ENCODE measurements around the gene MSL1. TPM values are rescaled to one million over a fixed set of nuclear protein-coding genes. Genes with fewer than 3 reads are reported as not detected.

The MSL1 gene
- total and polyA plus RNA-seq, 2 of the 13 experiments (the other 11 are each of a cell fraction or from before 2014, with no cell fraction given) = 63.8 to 88.5 TPM

DNA sequence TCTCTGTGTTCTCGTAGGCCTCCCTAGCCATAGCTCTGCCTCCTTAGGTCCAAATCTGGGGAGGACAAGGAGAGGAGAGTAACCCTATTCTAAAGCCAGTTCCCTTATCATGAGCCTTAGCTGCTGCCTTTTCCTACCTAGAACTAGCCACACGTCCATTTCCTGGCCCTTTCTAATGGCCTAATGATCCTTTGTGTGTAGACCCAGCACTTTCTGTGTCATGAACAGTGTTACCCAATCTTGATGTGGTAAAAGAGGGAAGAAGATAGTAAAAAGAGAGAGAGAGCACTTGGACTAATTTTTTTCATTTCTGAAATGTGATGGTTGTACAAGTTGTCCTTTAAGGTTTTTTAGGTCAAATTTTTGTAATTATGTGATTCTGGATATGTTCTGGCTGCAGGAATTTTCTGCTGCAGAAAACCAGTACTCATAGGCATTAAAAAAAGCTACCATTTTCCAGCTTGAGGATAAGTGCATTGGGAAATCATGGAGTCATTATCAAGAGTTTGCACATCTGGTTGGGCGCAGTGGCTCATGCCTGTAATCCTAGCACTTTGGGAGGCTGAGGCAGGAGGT, 36.8 kb downstream of the MSL1 start (continued):
- TF ChIP-seq ZNF530 (CRISPR knock-in tag; IDR thresholded peaks at IDR 0.05; ENCODE audit: low read depth) (no peak), EZH2 (conservative IDR thresholded peaks at IDR 0.05; ENCODE audit: low read depth, low read length) (no peak), SPEN (CRISPR knock-in tag; IDR thresholded peaks at IDR 0.05; ENCODE audit: low read depth) (no peak)

DNA sequence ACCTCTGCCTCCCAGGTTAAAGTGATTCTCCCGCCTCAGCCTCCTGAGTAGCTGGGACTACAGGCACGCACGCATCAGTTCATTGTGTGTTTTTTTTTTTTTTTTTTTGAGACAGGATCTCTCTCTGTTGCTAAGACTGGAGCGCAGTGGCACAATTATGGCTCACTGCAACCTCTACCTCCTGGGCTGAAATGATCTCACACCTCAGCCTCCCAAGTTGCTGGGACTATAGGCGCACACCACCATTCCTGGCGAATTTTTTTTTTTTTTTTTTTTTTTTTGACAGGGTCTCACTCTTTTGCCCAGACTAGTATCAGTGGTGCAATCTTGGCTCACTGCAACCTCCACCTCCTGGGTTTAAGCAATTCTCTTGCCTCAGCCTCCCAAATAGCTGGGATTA, 37.7 kb downstream of the MSL1 start:
- no peak overlapping the region for H3K4me2 ChIP-seq (ENCODE audit: low read depth, low read length)
- peaks cover 40 to 56% of the 10 kb centered on the region in 2 experiments for H3K36me3 ChIP-seq (replicated peaks in 1 of 2; ENCODE audit: control insufficient read depth in 1 of 2, insufficient read depth in 2 of 2, low read length in 2 of 2)
- H4K20me1 ChIP-seq (ENCODE audit: insufficient read depth, low read length) = no peaks in the 10 kb centered on the region
- no peaks in the 10 kb centered on the region for H3K27me3 ChIP-seq (ENCODE audit: control insufficient read depth in 1 of 2, insufficient read depth in 2 of 2, low read length in 2 of 2)
- WGBS (ENCODE audit: low lambda C conversion rate) = 97% methylated on average over 6 of the region's 6 CpGs
- H3K79me2 ChIP-seq (ENCODE audit: insufficient read depth, low read length) = peaks cover 36% of the 10 kb centered on the region
- no peak overlapping the region for H3K4me3 ChIP-seq (replicated peaks in 1 of 3; ENCODE audit: insufficient read depth in 1 of 3, low read depth in 2 of 3, low read length in 3 of 3)
- ATAC-seq (no peak), FAIRE-seq (no peak), DNase-seq (ENCODE audit: low spot score) (no peak)
- ChIA-PET CTCF (ENCODE audit: low intra/inter-chr PET ratio, low total read pairs) (no interaction called here), POLR2A (no interaction called here)
- H3K9me3 ChIP-seq (ENCODE audit: low read length) = no peaks in the 10 kb centered on the region
- BruUV-seq (replicated peaks) = no TSS peak
- TF ChIP-seq, protein P1, sequence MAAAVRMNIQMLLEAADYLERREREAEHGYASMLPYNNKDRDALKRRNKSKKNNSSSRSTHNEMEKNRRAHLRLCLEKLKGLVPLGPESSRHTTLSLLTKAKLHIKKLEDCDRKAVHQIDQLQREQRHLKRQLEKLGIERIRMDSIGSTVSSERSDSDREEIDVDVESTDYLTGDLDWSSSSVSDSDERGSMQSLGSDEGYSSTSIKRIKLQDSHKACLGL (CRISPR knock-in tag; IDR thresholded peaks at IDR 0.05) = no peak
- TF ChIP-seq ZNF143 (CRISPR knock-in tag; IDR thresholded peaks at IDR 0.05) (no peak), GABPA (IDR thresholded peaks at IDR 0.05; ENCODE audit: low read depth, low read length) (no peak), GABPA (CRISPR knock-in tag; IDR thresholded peaks at IDR 0.05; ENCODE audit: low read depth) (no peak), MEF2D (CRISPR knock-in tag; IDR thresholded peaks at IDR 0.05) (no peak), REPIN1 (CRISPR knock-in tag; IDR thresholded peaks at IDR 0.05; ENCODE audit: borderline replicate concordance, low read depth) (no peak), SRSF9 (IDR thresholded peaks at IDR 0.05; ENCODE audit: borderline replicate concordance, insufficient read depth, low read depth, low read length, poor library complexity, severe bottlenecking) (no peak), ZNF549 (CRISPR knock-in tag; IDR thresholded peaks at IDR 0.05) (no peak), ATAD3A (CRISPR knock-in tag; IDR thresholded peaks at IDR 0.05) (no peak), ZNF296 (CRISPR knock-in tag; conservative IDR thresholded peaks at IDR 0.05) (no peak), TOPORS (CRISPR knock-in tag; IDR thresholded peaks at IDR 0.05) (no peak), TBX2 (CRISPR knock-in tag; IDR thresholded peaks at IDR 0.05; ENCODE audit: borderline replicate concordance) (no peak), ZNF674 (CRISPR knock-in tag; IDR thresholded peaks at IDR 0.05; ENCODE audit: low read depth) (no peak)
- TF ChIP-seq, protein P2, sequence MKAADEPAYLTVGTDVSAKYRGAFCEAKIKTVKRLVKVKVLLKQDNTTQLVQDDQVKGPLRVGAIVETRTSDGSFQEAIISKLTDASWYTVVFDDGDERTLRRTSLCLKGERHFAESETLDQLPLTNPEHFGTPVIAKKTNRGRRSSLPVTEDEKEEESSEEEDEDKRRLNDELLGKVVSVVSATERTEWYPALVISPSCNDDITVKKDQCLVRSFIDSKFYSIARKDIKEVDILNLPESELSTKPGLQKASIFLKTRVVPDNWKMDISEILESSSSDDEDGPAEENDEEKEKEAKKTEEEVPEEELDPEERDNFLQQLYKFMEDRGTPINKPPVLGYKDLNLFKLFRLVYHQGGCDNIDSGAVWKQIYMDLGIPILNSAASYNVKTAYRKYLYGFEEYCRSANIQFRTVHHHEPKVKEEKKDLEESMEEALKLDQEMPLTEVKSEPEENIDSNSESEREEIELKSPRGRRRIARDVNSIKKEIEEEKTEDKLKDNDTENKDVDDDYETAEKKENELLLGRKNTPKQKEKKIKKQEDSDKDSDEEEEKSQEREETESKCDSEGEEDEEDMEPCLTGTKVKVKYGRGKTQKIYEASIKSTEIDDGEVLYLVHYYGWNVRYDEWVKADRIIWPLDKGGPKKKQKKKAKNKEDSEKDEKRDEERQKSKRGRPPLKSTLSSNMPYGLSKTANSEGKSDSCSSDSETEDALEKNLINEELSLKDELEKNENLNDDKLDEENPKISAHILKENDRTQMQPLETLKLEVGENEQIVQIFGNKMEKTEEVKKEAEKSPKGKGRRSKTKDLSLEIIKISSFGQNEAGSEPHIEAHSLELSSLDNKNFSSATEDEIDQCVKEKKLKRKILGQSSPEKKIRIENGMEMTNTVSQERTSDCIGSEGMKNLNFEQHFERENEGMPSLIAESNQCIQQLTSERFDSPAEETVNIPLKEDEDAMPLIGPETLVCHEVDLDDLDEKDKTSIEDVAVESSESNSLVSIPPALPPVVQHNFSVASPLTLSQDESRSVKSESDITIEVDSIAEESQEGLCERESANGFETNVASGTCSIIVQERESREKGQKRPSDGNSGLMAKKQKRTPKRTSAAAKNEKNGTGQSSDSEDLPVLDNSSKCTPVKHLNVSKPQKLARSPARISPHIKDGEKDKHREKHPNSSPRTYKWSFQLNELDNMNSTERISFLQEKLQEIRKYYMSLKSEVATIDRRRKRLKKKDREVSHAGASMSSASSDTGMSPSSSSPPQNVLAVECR (CRISPR knock-in tag; IDR thresholded peaks at IDR 0.05; ENCODE audit: borderline replicate concordance) = no peak
- H3K27ac ChIP-seq (ENCODE audit: extremely low read length, insufficient read depth, low read length) = no peak overlapping the region
- peaks cover 15% of the 10 kb centered on the region for H3K4me1 ChIP-seq (ENCODE audit: insufficient read depth, low read length)
- intact Hi-C loops (cut with micrococcal nuclease; ENCODE audit: unreplicated experiment) = no loop called here
- H2AFZ ChIP-seq (ENCODE audit: low read length) = no peak overlapping the region
- in situ Hi-C loops (cut with HindIII; ENCODE audit: extremely low pct_ligation_motif_present, low pct_unique_long_range_greater_than_20kb) = no loop called here
- H3K9ac ChIP-seq (ENCODE audit: insufficient read depth, low read depth, low read length) = no peak overlapping the region
